NB4 (cell line): ENCODE measurements around the gene POLG.

Experiments
- CTCF ChIP-seq: IDR thresholded peaks from one replicate; pipeline ENCODE4 v1.5.1; 2012; ENCODE audit warnings: low read depth, low read length
- MAX ChIP-seq: IDR thresholded peaks from 2 replicates; pipeline ENCODE4 v1.6.1; 2011; ENCODE audit warnings: low read depth, low read length
- MYC ChIP-seq: IDR thresholded peaks from 2 replicates; pipeline ENCODE4 v1.6.1; 2011; ENCODE audit warnings: low read depth, low read length
- POLR2A ChIP-seq: IDR thresholded peaks from 2 replicates; pipeline ENCODE4 v1.6.1; 2011; ENCODE audit warnings: mild to moderate bottlenecking; ENCODE audit not compliant: insufficient read length; ENCODE audit errors: extremely low read depth

- no peak for TF ChIP-seq CTCF
- no peak for TF ChIP-seq MAX
- TF ChIP-seq MYC: no peak
- no peak for TF ChIP-seq POLR2A
Measured at GRCh38 chr15:89316504-89316903, 18.1 kb downstream of the POLG start.
